Non-pigmented ciliary epithelial cell (primary cell): Measurements from ENCODE around the gene SEPTIN12.
A peak's percentile ranks its signal among the peaks of the same experiment; 100 is the strongest.
"Not testable (repeated sequence)": the region's sequence is repeated elsewhere in the genome, so short reads cannot be mapped to it uniquely, and the experiment has no call there.

Experiments used
- DNase-seq: peaks from one replicate; pipeline ENCODE4 v3.0.0-alpha.2; 2010; ENCODE audit warnings: low read depth

SEPTIN12 gene

DNA sequence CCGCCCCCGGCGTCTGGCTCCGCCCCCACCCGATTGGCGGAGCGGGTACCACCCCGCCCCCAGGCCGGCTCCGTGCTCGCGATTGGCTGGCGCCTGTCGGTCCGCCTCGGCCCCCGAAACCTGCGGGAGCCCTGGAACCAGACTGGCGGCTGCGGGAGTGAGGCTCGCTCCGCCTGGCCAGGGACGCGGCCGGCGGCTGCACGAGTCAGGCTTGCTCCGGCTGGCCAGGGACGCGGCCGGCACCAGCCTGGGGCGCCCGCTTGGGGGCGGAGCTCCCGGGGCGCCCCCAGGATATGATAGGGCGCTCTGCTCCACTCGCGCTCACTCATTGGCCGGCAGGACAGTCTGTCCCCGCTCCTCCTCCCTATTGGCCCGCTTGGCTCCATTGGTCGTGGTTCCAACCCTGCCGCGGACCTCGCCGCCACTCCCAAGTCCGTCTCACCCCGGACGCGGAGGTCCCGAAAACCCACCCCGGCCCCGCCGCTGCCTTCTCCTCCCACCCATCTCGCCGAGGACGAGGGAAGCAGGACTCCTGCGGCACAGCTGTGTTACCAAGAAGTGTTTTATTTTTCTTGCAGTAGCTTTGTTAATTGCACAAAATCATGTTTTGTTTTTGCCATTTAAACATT is 14.6 kb upstream of the SEPTIN12 start:
- DNase-seq = peak; percentile 59

- no peak for DNase-seq
Measured at GRCh38 chr16:4801962-4802658, 14.0 kb upstream of the SEPTIN12 start, which contains the start of gene ROGDI. ROGDI (minus strand) TSS chr16:4802633; CDS start chr16:4802571, 62 bp downstream.

DNA sequence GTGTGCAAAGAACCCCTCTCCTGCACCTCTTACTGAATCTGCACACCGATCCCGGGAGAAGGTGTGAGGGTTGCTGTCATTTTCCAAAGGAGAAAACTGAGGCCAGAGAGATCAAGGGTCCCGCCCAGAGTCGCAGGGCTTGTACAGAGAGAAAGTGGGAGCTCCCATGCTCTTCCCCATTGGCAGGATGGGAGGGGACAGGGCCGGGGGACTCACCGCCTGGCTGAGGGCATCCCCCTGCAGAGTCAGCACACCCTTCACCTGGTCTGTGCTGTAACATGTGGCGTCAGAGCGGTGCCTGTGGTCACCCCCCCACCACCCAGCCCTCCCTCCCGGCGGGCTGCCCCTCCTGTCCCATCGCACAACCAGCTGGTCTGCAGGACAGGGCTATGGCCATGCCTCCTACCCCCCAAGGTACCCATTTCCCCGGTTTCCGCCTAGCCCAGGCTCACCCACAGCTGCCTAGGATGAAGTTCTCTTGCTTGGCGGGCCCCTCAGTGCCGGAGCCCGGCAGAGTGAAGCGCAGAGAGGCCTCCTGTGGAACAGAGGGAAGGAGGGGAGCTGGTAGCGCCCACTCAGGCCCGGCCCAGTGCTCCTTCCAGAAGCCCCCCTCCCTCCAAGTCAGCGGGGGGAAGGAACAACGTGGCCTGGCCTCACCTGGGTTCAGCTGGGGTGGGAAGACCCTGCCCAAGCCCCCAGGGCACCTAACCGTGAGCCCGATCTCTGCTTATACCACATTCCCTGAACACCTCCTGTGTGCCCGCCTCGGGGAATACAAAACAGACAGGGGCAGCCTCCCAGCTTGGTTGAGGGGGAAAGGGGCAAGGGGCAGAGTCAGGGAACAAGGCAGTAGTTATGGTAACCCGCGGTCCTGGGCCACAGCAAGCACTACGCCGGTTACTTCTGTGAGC is 13.2 kb upstream of the SEPTIN12 start:
- DNase-seq = no peak

- no peak for DNase-seq
Measured at GRCh38 chr16:4800290-4801041, 12.3 kb upstream of the SEPTIN12 start.

GRCh38 chr16:4799171-4799855 is 11.2 kb upstream of the SEPTIN12 start:
- no peak for DNase-seq

DNA sequence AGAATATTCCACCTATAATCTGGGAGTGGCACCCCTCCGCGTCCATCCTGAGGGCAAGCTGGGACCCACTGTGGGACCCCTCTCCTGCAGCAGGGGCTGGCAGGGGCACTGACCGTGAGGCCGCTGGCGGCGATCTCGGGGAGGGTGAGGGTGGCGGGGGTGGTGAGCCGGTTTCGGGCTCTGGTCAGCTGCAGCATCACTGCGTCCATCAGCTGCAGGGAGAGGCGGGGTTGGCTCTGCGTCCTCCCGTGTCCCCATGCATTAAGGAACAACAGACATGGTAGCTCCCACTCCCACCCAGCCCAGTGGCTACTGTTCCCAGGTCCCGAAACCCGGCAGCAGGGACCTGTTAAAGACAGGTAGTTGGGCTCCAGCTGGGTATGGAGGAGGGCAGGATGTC is 10.3 kb upstream of the SEPTIN12 start:
- no peak for DNase-seq

- DNase-seq = no peak
Measured at GRCh38 chr16:4797805-4798252, 9.7 kb upstream of the SEPTIN12 start.

- DNase-seq = no peak
Measured at GRCh38 chr16:4796982-4797804, 9.0 kb upstream of the SEPTIN12 start.

DNA sequence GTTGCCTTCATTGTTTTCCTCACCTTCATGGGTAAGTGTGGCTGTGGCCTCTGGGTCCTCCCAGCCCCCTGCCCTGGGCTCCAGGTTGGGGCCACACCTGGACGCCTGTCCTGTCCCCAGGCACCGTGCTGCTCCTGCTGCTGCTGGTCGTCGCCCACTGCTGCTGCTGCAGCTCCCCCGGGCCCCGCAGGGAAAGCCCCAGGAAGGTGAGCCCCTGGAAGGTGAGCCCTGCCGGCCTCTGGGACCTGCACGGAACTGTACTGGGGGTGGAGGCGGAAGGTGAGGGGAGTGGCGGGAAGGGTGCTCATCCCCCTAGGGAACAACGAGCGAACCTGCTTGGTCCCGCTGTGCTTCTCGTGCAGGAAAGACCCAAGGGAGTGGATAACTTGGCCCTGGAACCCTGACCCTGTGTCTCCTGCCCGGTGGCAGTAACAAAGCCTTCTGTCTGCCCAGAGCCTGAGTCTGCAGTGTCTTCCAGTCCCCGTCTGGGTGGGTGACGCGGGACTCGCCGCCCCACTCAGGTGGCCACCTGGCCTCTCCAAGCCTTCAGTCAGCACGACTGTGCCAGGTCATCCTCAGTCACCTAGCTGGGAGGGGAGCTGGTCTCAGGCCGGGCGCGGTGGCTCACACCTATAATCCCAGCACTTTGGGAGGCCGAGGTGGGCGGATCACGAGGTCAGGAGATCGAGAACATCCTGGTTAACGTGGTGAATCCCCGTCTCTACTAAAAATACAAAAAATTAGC is 7.9 kb upstream of the SEPTIN12 start:
- DNase-seq = no peak

- no peak for DNase-seq
Measured at GRCh38 chr16:4795181-4795827, 7.2 kb upstream of the SEPTIN12 start, which contains the start of gene SMIM22. SMIM22 (plus strand) TSS chr16:4795369; CDS start chr16:4795735, 366 bp downstream.

GRCh38 chr16:4792951-4793513 is 4.9 kb upstream of the SEPTIN12 start:
- no peak for DNase-seq

DNA sequence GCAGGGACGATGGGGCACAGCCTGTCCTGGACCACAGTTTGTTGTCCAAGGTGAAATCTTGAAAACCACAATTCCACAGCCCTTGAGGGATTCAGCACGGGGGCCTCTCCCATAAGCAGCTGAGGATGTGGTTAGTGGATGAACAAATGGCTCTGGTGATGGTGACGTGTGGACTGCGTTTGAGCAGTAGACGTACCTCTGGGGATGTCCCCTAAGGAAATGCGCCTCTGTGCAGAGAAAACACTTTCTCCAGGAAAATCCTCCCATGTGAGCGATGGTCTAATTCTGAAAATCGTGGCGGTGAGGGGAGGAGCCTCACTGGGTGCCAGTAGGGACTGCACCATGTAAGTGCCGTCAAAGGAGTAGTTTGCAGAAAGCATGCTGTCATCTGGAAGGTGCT is 2.7 kb upstream of the SEPTIN12 start:
- DNase-seq = no peak

DNA sequence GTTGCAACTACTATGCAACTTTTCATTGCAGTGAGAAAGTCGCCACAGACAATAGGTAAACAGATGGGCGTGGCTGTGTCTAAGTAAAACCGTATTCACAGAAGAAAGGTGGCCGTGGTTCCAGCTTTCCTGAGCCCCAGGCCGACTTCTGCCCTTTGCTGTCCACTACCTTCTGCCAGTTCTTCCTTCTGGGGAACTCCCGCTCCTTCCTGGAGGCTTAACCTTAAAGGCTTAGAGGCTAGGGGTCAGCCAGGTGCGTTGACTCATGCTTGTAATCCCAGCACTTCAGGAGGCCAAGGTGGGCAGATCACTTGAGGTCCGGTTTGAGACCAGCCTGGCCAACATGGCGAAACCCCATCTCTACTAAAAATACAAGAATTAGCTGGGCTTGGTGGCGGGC is 2.1 kb upstream of the SEPTIN12 start:
- no peak for DNase-seq

DNA sequence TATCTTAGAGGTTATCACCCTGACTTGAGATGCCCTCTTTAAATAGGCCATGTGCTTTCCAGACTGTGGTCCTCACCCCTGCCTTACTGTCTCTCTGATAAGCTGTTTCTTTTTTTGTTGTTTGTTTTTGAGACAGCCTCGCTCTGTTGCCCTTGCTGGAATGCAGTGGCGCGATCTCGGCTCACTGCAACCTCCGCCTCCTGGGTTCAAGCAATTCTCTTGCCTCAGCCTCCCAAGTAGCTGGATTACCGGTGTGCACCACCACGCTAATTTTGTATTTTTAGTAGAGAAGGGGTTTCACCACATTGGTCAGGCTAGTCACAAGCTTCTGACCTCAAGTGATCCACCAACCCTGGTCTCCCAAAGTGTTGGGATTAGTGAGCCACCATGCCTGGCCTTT is 765 bp upstream of the SEPTIN12 start:
- DNase-seq = no peak

- no peak for DNase-seq
Measured at GRCh38 chr16:4788489-4788889, 344 bp upstream of the SEPTIN12 start.

- DNase-seq = no peak
Measured at GRCh38 chr16:4787068-4787467, 1.1 kb downstream of the SEPTIN12 start.

DNA sequence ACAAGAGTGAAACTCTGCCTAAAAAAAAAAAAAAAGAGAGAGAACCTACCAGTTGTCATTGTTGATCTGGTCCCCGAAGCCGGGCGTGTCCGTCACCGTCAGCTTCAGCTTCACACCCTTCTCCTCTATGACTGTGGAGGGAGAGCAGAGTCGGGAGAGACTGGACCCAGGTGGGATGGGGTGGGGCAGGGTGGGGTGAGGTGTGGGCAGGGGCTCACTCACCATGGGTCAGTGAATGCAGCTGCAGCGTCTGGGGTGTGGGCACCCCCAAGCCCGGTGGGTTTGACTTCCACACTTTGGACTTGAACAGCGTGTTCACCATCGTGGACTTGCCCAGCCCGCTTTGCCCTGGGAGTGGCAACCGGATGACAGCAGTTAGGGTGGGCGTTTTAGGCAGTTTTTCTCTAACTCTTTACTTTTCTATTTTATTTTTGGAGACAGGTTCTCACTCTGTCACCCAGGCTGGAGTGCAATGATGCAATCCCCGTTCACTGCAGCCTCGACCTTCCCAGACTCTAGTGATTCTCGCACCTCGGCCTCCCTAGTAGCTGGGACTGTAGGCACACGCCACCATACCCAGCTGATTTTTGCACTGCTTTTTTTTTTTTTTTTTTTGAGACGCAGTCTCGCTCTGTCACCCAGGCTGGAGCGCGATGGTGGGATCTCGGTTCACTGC is 2.2 kb downstream of the SEPTIN12 start:
- DNase-seq = no peak

DNA sequence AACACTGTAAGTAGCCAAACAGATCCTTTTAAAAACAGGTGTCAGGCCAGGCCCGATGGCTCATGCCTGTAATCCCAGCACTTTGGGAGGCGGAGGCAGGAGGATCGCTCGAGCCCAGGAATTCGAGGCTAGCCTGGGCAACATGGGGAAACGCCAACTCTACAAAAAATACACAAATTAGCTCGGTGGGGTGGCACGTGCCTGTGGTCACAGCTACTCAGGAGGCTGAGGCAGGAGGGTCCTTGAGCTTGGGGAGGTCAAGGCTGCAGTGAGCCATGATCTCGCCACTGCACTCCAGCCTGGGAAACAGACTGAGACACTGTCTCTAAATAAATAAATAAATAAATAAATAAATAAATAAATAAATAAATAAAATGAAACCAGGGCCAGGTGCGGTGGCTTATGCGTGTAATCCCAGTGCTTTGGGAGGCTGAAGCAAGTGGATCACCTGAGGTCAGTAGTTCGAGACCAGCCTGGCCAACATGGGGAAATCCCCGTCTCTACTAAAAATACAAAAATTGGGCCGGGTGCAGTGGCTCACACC is 3.6 kb downstream of the SEPTIN12 start:
- DNase-seq = not testable (repeated sequence)
